Keratinocyte (primary cell): ENCODE results near the gene ASTN2. TPM values are rescaled to one million over a fixed set of nuclear protein-coding genes. Genes with fewer than 3 reads are reported as not detected.

Experiments
- DNase-seq: peaks from one replicate; pipeline ENCODE4 v3.0.0-alpha.2; 2011; ENCODE audit warnings: low read depth, missing footprints, low spot score
- FAIRE-seq: peaks from 2 replicates; lab custom pipeline; 2011; peaks lifted over from hg19 to GRCh38; lab: Jason Lieb, UNC
- H2AFZ ChIP-seq: 2 replicates; pipeline ENCODE4 v1.6.0; 2012; ENCODE audit warnings: low read length, control low read depth, inconsistent platforms; ENCODE audit not compliant: control insufficient read depth
- H3K27ac ChIP-seq: 2 replicates; pipeline ENCODE4 v1.5.1; 2011; ENCODE audit warnings: low read length; ENCODE audit not compliant: control insufficient read depth, insufficient read depth
- H3K27me3 ChIP-seq: 3 replicates; pipeline ENCODE4 v1.6.0; 2011; ENCODE audit warnings: low read length; ENCODE audit not compliant: control insufficient read depth, insufficient read depth; ENCODE audit errors: extremely low read depth
- H3K36me3 ChIP-seq, 2 experiments: 2 replicates in 1 of 2; 3 replicates in 1 of 2; pipeline ENCODE4 v1.5.1; 2011; ENCODE audit warnings: low read length in 2 of 2, mild to moderate bottlenecking in 1 of 2; ENCODE audit not compliant: control insufficient read depth in 2 of 2, insufficient read depth in 2 of 2; ENCODE audit errors: extremely low read depth in 1 of 2
- H3K4me1 ChIP-seq: 3 replicates; pipeline ENCODE4 v1.5.1; 2011; ENCODE audit warnings: low read length; ENCODE audit not compliant: control insufficient read depth, insufficient read depth; ENCODE audit errors: extremely low read depth
- H3K4me2 ChIP-seq: 3 replicates; pipeline ENCODE4 v1.6.0; 2011; ENCODE audit warnings: low read depth, low read length; ENCODE audit not compliant: control insufficient read depth, insufficient read depth; ENCODE audit errors: extremely low read depth
- H3K4me3 ChIP-seq, 3 experiments: fragments of 200-600 bp in 1 of 3; sonication (generic) in 1 of 3; 2 replicates in 2 of 3; 3 replicates in 1 of 3; pipeline ENCODE4 v1.5.1; 2011 to 2016; ENCODE audit warnings: low read length in 3 of 3, mild to moderate bottlenecking in 3 of 3, control low read depth in 2 of 3, inconsistent platforms in 1 of 3, low read depth in 1 of 3, mixed read lengths in 1 of 3, mixed run types in 1 of 3, moderate library complexity in 1 of 3; ENCODE audit not compliant: control insufficient read depth in 2 of 3, insufficient read depth in 2 of 3; ENCODE audit errors: extremely low read depth in 1 of 3
- H3K79me2 ChIP-seq: 2 replicates; pipeline ENCODE4 v1.6.0; 2012; ENCODE audit warnings: low read length; ENCODE audit not compliant: control insufficient read depth, insufficient read depth
- H3K9ac ChIP-seq: 3 replicates; pipeline ENCODE4 v1.6.0; 2011; ENCODE audit warnings: low read length; ENCODE audit not compliant: control insufficient read depth, insufficient read depth; ENCODE audit errors: extremely low read depth
- H3K9me1 ChIP-seq: 3 replicates; pipeline ENCODE4 v1.6.0; 2011; ENCODE audit warnings: low read length; ENCODE audit not compliant: control insufficient read depth, insufficient read depth; ENCODE audit errors: extremely low read depth
- H3K9me3 ChIP-seq: 2 replicates; pipeline ENCODE4 v1.5.1; 2012; ENCODE audit warnings: low read depth, low read length; ENCODE audit not compliant: control insufficient read depth
- H4K20me1 ChIP-seq: 3 replicates; pipeline ENCODE4 v1.6.0; 2011; ENCODE audit warnings: low read length; ENCODE audit not compliant: control insufficient read depth, insufficient read depth; ENCODE audit errors: extremely low read depth
- CTCF ChIP-seq, 3 experiments: IDR thresholded peaks in 1 of 3; conservative IDR thresholded peaks in 1 of 3; optimal IDR thresholded peaks in 1 of 3; 2 replicates in 2 of 3; 3 replicates in 1 of 3; pipeline versions ENCODE3 to v1.5.1; 2011; ENCODE audit warnings: low read length in 3 of 3, mild to moderate bottlenecking in 3 of 3, moderate library complexity in 2 of 3, control low read depth in 1 of 3, inconsistent platforms in 1 of 3; ENCODE audit not compliant: insufficient read depth in 2 of 3; ENCODE audit errors: extremely low read depth in 1 of 3
- EZH2 ChIP-seq: IDR thresholded peaks from one replicate; pipeline ENCODE4 v1.6.1; 2012; ENCODE audit warnings: inconsistent platforms, mild to moderate bottlenecking, low read length, moderate library complexity
- dilution Hi-C: fragments of 300-500 bp; cut with MboI; formaldehyde crosslinking; loops from one replicate; pipeline ENCODE4 v1.7.0; 2020; ENCODE audit warnings: low sequenced_read_pairs; ENCODE audit not compliant: extremely low pct_ligation_motif_present
- polyA plus RNA-seq, 5 experiments: library from polyadenylated mRNA; depleted of rRNA in 3 of 5; stranded (reverse) in 3 of 5; stranded (forward) in 1 of 5; unstranded in 1 of 5; fragments of >200 nt; gene quantifications; 1 replicate in 1 of 5; 2 replicates in 3 of 5; 3 replicates in 1 of 5; pipeline versions ENCODE4 v1.2.1 to v1.2.3, GENCODE V29; 2011 to 2012; ENCODE audit warnings: missing spikeins in 2 of 5, low read depth in 1 of 5, low replicate concordance in 1 of 5

ASTN2 gene
- polyA plus RNA-seq, 1 donor (not counting 4 experiments of a cell fraction or from before 2014, with no cell fraction given) = 0.31 TPM

- peak within 1 kb of the TSS; percentile 90 for H3K9ac ChIP-seq
- H3K79me2 ChIP-seq = peaks cover 48% of the 10 kb centered on the region
- DNase-seq (no peak), FAIRE-seq (no peak)
- H3K4me2 ChIP-seq = peak within 1 kb of the TSS; percentile 95
- H3K27ac ChIP-seq = peak within 1 kb of the TSS; percentile 69
- dilution Hi-C loops = no loop called here
- TF ChIP-seq CTCF (optimal IDR thresholded peaks at IDR 0.05 in 1 of 3, IDR thresholded peaks at IDR 0.05 in 1 of 3, conservative IDR thresholded peaks at IDR 0.05 in 1 of 3; ENCODE audit: extremely low read depth in 1 of 3, insufficient read depth in 2 of 3, low read length in 3 of 3) = no peak
- TF ChIP-seq EZH2 = no peak
- H3K9me1 ChIP-seq = no peaks in the 10 kb centered on the region
- no peaks in the 10 kb centered on the region for H3K27me3 ChIP-seq
- H3K4me3 ChIP-seq = peak within 1 kb of the TSS; percentile 72 to 91 (median 85)
- no peaks in the 10 kb centered on the region for H3K36me3 ChIP-seq
- H2AFZ ChIP-seq = peak within 1 kb of the TSS; percentile 46
- H3K9me3 ChIP-seq = no peaks in the 10 kb centered on the region
- H3K4me1 ChIP-seq = peaks cover 18% of the 10 kb centered on the region
- H4K20me1 ChIP-seq = no peaks in the 10 kb centered on the region
Observed at GRCh38 chr9:116687074-116687753, 727.6 kb downstream of the ASTN2 start, which contains the start of gene TRIM32. TRIM32 (plus strand) TSS chr9:116687305; CDS start chr9:116697743, 10,438 bp downstream.

GRCh38 chr9:116686693-116687073 is 728.2 kb downstream of the ASTN2 start:
- Histone ChIP-seq H3K27me3 (no peaks in the 10 kb centered on the region), H3K4me3 (peak overlapping the region; percentile 4 to 85 (median 72)), H3K9ac (peak overlapping the region; percentile 90), H3K79me2 (peaks cover 43% of the 10 kb centered on the region), H3K9me3 (no peaks in the 10 kb centered on the region), H2AFZ (peak overlapping the region; percentile 10), H3K36me3 (no peaks in the 10 kb centered on the region), H3K4me2 (peak overlapping the region; percentile 54), H3K27ac (no peak overlapping the region), H3K4me1 (peaks cover 16% of the 10 kb centered on the region), H4K20me1 (no peaks in the 10 kb centered on the region), H3K9me1 (no peaks in the 10 kb centered on the region)
- no peak for TF ChIP-seq EZH2
- TF ChIP-seq CTCF (optimal IDR thresholded peaks at IDR 0.05 in 1 of 3, IDR thresholded peaks at IDR 0.05 in 1 of 3, conservative IDR thresholded peaks at IDR 0.05 in 1 of 3; ENCODE audit: extremely low read depth in 1 of 3, insufficient read depth in 2 of 3, low read length in 3 of 3) = no peak
- dilution Hi-C loops = no loop called here
- no peak for DNase-seq
- no peak for FAIRE-seq
